ENCODE data around the gene SLC11A1. TPM values are rescaled to one million over a fixed set of nuclear protein-coding genes. Genes with fewer than 3 reads are reported as not detected.

The SLC11A1 gene
- total RNA-seq, 2 experiments from 2014 or later = 0.13 to 0.23 TPM

DNA sequence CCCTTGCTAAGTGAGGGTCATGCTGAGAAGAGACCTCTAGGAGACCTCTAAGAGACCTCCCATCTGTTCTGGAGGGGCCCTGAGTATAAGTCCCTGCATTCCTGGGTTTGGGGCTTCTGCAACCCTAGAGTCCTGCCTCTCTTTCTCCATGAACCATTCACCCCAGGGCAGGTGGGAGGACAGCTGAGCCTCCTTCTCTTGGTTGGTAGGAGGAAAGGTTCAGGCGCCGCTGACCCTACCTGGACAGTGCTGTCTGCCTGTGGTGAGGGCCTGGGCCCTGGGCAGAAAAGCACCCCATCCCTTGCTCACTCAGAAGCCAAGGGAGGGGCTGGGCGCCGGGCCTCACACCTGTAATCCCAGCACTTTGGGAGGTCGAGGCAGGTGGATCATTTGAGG lies 36.2 kb downstream of the SLC11A1 start:
- Mint-ChIP-seq H3K9me3 (no peaks in the 10 kb centered on the region), H3K27ac (no peak overlapping the region), H3K4me3 (no peak overlapping the region), H3K27me3 (no peaks in the 10 kb centered on the region), H3K36me3 (ENCODE audit: low read depth) (no peaks in the 10 kb centered on the region), H3K4me1 (ENCODE audit: low read depth) (no peaks in the 10 kb centered on the region)
- POLR2A ChIA-PET = no interaction called here
- ATAC-seq (no peak), DNase-seq (no peak)
- CTCF ChIA-PET = no interaction called here
- TF ChIP-seq, protein P1, sequence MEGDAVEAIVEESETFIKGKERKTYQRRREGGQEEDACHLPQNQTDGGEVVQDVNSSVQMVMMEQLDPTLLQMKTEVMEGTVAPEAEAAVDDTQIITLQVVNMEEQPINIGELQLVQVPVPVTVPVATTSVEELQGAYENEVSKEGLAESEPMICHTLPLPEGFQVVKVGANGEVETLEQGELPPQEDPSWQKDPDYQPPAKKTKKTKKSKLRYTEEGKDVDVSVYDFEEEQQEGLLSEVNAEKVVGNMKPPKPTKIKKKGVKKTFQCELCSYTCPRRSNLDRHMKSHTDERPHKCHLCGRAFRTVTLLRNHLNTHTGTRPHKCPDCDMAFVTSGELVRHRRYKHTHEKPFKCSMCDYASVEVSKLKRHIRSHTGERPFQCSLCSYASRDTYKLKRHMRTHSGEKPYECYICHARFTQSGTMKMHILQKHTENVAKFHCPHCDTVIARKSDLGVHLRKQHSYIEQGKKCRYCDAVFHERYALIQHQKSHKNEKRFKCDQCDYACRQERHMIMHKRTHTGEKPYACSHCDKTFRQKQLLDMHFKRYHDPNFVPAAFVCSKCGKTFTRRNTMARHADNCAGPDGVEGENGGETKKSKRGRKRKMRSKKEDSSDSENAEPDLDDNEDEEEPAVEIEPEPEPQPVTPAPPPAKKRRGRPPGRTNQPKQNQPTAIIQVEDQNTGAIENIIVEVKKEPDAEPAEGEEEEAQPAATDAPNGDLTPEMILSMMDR (IDR thresholded peaks at IDR 0.05) = no peak
- intact Hi-C loops (cut with micrococcal nuclease) = no loop called here

DNA sequence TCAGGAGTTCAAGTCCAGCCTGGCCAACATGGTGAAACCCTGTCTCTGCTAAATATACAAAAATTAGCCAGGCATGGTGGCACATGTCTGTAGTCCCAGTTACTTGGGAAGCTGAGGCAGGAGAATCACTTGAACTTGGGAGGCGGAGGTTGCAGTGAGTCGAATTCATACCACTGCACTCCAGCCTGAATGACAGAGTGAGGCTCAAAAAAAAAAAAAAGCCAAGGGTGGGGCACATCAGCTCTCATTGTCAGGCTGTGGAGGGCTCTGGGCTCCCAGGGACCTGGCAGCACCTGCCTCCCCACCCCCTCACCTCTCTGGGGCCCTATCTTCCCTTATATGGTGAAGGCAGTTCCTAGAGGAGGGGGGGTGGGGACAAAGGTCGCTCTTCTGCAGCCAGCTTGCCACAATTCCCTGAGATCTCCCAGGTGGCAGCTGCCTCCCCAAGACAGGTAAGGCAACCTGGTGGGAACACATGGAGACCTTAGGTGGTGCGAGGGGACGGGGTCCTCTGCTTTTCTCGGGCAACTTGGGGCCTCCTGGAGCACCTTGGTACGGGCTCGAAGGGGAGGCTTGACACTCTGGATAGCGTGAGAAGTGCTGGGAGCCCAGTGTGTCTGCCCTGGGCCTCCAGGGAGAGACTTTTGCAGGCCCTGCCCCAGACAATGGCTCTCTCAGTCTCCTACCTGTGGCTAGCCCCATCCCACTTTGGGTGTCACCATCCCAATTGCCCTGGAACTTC lies 36.8 kb downstream of the SLC11A1 start, which contains the start of gene VIL1:
TSS of gene VIL1 (plus strand) at position 407 of the 742 bp plus-strand sequence. CDS start 4,656 bp downstream, outside the sequence.
- DNase-seq (no peak), ATAC-seq (no peak)
- TF ChIP-seq, protein P1 (IDR thresholded peaks at IDR 0.05) = no peak
- no peak within 1 kb of the TSS for H3K4me3 Mint-ChIP-seq
- no peaks in the 10 kb centered on the region for H3K27me3 Mint-ChIP-seq
- H3K36me3 Mint-ChIP-seq (ENCODE audit: low read depth) = no peaks in the 10 kb centered on the region
- CTCF ChIA-PET = no interaction called here
- POLR2A ChIA-PET = no interaction called here
- intact Hi-C loops (cut with micrococcal nuclease) = no loop called here
- H3K4me1 Mint-ChIP-seq (ENCODE audit: low read depth) = no peaks in the 10 kb centered on the region
- H3K9me3 Mint-ChIP-seq = no peaks in the 10 kb centered on the region
- H3K27ac Mint-ChIP-seq = no peak within 1 kb of the TSS

DNA sequence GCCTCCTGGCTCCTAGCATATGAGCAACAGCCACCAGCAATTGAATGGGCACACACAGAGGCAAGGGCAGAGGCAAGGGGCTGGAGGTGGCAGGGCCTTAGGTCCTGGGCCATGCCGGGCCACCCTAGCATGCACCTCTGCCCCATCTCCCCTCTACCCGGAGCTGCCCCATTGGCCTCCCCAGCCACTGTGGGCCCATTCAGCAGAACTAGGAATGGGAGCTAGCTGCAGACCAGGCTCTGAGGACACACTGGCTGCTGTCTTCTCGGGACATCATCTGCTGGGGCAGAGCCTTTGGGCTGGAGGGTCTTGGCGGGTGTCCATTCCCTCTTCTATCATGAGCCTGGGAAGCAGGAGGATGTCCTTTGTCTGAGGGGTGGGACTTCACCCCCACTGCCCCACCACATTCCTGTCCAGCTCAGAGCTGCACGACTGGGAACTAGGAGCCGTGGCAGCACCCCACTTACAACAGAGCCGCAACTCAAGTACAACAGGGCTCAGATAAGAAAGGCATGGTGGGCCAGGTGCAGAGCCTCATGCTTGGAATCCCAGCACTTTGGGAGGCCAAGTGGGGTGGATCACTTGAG lies 37.6 kb downstream of the SLC11A1 start:
- no peaks in the 10 kb centered on the region for H3K9me3 Mint-ChIP-seq
- no peak for ATAC-seq
- POLR2A ChIA-PET = no interaction called here

DNA sequence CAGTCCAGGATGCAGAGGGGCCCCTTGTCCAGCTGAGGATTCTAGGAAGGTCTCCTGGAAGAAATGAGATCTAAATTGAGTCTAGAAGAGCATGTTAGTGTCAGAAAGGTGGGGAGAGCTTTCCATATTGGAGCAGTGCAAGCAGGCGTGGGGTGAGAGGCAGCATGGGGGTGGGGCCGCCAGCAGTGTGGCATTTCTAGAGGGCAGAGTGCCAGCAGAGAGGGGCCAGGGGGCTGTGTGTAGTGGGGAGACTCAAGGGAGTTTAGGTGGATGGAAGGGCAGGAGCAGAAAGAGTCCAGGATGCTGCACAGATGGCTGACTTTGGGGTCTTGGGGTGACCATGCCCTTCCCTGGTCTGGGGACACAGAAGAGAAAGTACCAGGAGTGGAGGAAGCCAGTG lies 39.0 kb downstream of the SLC11A1 start:
- ATAC-seq (no peak), DNase-seq (no peak)
- Mint-ChIP-seq H3K27me3 (no peaks in the 10 kb centered on the region), H3K4me3 (no peak overlapping the region), H3K27ac (no peak overlapping the region), H3K36me3 (ENCODE audit: low read depth) (no peaks in the 10 kb centered on the region), H3K4me1 (ENCODE audit: low read depth) (no peaks in the 10 kb centered on the region), H3K9me3 (no peaks in the 10 kb centered on the region)
- CTCF ChIA-PET = interaction anchor here (0.9 kb wide), 1 partner anchor 10 kb away, joined by 3 read pairs; no protein-coding TSS in a partner anchor
- TF ChIP-seq, protein P1 (IDR thresholded peaks at IDR 0.05) = no peak
- intact Hi-C loops (cut with micrococcal nuclease) = no loop called here
- POLR2A ChIA-PET = interaction anchor here (0.6 kb wide), 1 partner anchor 86 kb away, joined by 3 read pairs; no protein-coding TSS in a partner anchor

More for the DNA sequence above, 37.6 kb downstream of the SLC11A1 start:
- H3K4me1 Mint-ChIP-seq (ENCODE audit: low read depth) = no peaks in the 10 kb centered on the region
- no peaks in the 10 kb centered on the region for H3K27me3 Mint-ChIP-seq
- H3K4me3 Mint-ChIP-seq = no peak overlapping the region
- H3K36me3 Mint-ChIP-seq (ENCODE audit: low read depth) = no peaks in the 10 kb centered on the region
- no peak for DNase-seq
- H3K27ac Mint-ChIP-seq = no peak overlapping the region
- CTCF ChIA-PET = no interaction called here
- TF ChIP-seq, protein P1 (IDR thresholded peaks at IDR 0.05) = no peak
- intact Hi-C loops (cut with micrococcal nuclease) = no loop called here

DNA sequence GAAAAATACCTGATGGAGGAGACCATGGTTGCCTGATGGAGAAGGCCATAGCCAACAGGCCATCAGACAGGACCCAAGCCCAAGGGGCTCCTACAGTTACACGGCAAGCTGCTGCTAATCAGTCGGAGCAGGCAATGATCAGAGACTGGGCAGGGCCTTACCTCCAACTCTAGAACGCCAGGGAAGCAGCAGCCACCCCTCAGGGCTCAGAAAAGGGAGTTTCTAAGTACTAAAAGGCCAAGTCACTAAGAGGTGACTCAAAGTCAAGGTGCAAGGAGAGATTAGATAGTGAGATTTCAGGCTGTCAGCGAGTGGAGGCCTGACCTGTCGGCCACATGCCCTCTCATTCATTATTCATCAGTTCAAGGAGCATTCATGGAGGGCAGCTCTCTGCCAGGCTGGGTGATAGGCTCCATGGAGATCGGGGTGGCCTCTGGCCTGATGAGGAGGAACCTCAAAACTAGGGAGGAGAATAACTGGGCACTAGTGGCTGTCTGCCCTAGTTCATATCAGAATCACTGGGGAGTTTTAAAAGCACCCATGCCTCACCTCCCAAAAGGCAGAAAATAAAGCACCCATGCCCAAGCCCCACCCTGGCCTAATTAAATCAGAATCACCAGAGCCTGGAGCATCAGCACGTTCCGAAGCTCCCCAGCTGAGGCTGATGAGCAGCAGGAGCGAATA lies 40.5 kb downstream of the SLC11A1 start:
- Mint-ChIP-seq H3K4me3 (no peak overlapping the region), H3K9me3 (no peaks in the 10 kb centered on the region), H3K27me3 (no peaks in the 10 kb centered on the region), H3K36me3 (ENCODE audit: low read depth) (no peaks in the 10 kb centered on the region), H3K4me1 (ENCODE audit: low read depth) (no peaks in the 10 kb centered on the region), H3K27ac (no peak overlapping the region)
- CTCF ChIA-PET = no interaction called here
- POLR2A ChIA-PET = no interaction called here
- DNase-seq (no peak), ATAC-seq (no peak)
- intact Hi-C loops (cut with micrococcal nuclease) = no loop called here
- TF ChIP-seq, protein P1 (IDR thresholded peaks at IDR 0.05) = no peak

All from activated CD8-positive, alpha-beta T cell treated with anti-CD3 and anti-CD28 coated beads for 36 hours (primary cell).